ENCODE results near the gene POP4.

The POP4 gene

GRCh38 chr19:29631450-29631849 lies 25.4 kb downstream of the POP4 start:
- no peak for DNase-seq (ENCODE audit: low read depth)

GRCh38 chr19:29634002-29634401 lies 27.9 kb downstream of the POP4 start:
- no peak for DNase-seq (ENCODE audit: low read depth)

- DNase-seq (ENCODE audit: low read depth): no peak
These were observed 28.5 kb downstream of the POP4 start for GRCh38 chr19:29634423-29635130.

GRCh38 chr19:29635963-29636362 lies 29.9 kb downstream of the POP4 start:
- DNase-seq (ENCODE audit: low read depth): no peak

GRCh38 chr19:29636553-29637360 lies 30.7 kb downstream of the POP4 start:
- DNase-seq (ENCODE audit: low read depth): no peak

- no peak for DNase-seq (ENCODE audit: low read depth)
These were observed 33.0 kb downstream of the POP4 start for GRCh38 chr19:29639086-29639485.

GRCh38 chr19:29640231-29640630 lies 34.1 kb downstream of the POP4 start:
- no peak for DNase-seq (ENCODE audit: low read depth)

- DNase-seq (ENCODE audit: low read depth): no peak
These were observed 35.5 kb downstream of the POP4 start for GRCh38 chr19:29641597-29641996.

- no peak for DNase-seq (ENCODE audit: low read depth)
These were observed 37.4 kb downstream of the POP4 start for GRCh38 chr19:29643361-29643935.

- DNase-seq (ENCODE audit: low read depth): no peak
These were observed 38.1 kb downstream of the POP4 start for GRCh38 chr19:29644210-29644609.

- DNase-seq (ENCODE audit: low read depth): no peak
These were observed 39.4 kb downstream of the POP4 start for GRCh38 chr19:29645491-29645867.

GRCh38 chr19:29645911-29646310 lies 39.8 kb downstream of the POP4 start:
- no peak for DNase-seq (ENCODE audit: low read depth)

GRCh38 chr19:29650772-29651387 lies 44.8 kb downstream of the POP4 start:
- no peak for DNase-seq (ENCODE audit: low read depth)

GRCh38 chr19:29651622-29652394 lies 45.7 kb downstream of the POP4 start:
- no peak for DNase-seq (ENCODE audit: low read depth)

GRCh38 chr19:29653398-29653797 lies 47.3 kb downstream of the POP4 start:
- no peak for DNase-seq (ENCODE audit: low read depth)

- no peak for DNase-seq (ENCODE audit: low read depth)
These were observed 49.7 kb downstream of the POP4 start for GRCh38 chr19:29655648-29656335.

GRCh38 chr19:29658221-29658991 lies 52.3 kb downstream of the POP4 start:
- no peak for DNase-seq (ENCODE audit: low read depth)

GRCh38 chr19:29660835-29661234 lies 54.8 kb downstream of the POP4 start:
- DNase-seq (ENCODE audit: low read depth): no peak

GRCh38 chr19:29662278-29662603 lies 56.2 kb downstream of the POP4 start:
- DNase-seq (ENCODE audit: low read depth): no peak

- no peak for DNase-seq (ENCODE audit: low read depth)
These were observed 56.7 kb downstream of the POP4 start for GRCh38 chr19:29662604-29663404.

Measured in activated T-helper 9 cell treated with anti-CD3 and anti-CD28 coated beads, Interleukin-2, amount 50 U/mL, for 16 hours (primary cell).